H1 (cell line): ENCODE data around the gene RALGAPA1. TPM values are rescaled to one million over a fixed set of nuclear protein-coding genes. Genes with fewer than 3 reads are reported as not detected.

ENCODE experiments used
- CHD1 ChIP-seq: IDR thresholded peaks from 2 replicates; pipeline ENCODE4 v1.6.1; 2012; ENCODE audit warnings: low read depth, low read length, improper control_type of control experiment
- CHD2 ChIP-seq: IDR thresholded peaks from 2 replicates; pipeline ENCODE4 v1.6.1; 2012; ENCODE audit warnings: low read length, improper control_type of control experiment
- polyA plus RNA-seq, 7 experiments: library from polyadenylated mRNA; depleted of rRNA in 3 of 7; stranded (reverse) in 5 of 7; unstranded in 2 of 7; fragments of >200 nt in 5 of 7; fragments of 200-250 nt in 2 of 7; gene quantifications; 1 replicate in 5 of 7; 2 replicates in 1 of 7; 4 replicates in 1 of 7; pipeline versions ENCODE4 v1.2.1 to v1.2.3, GENCODE V29; 2011 to 2013; ENCODE audit warnings: missing spikeins in 2 of 7, mixed read lengths in 2 of 7
- total RNA-seq: library from RNA; stranded (reverse); fragmentation: NEBNext Ultra II Directional; extraction: Animal tissue kit (Norgen Biotek cat#: 25700); gene quantifications from 2 replicates; pipeline ENCODE4 v1.2.1, GENCODE V29; 2021

RALGAPA1 gene
- total and polyA plus RNA-seq, 2 of the 8 experiments (the other 6 are each of a cell fraction or from before 2014, with no cell fraction given) = 4.2 to 26.7 TPM

GRCh38 chr14:35696575-35696974 lies 112.5 kb downstream of the RALGAPA1 start (continued):
- TF ChIP-seq CHD2 (no peak), CHD1 (no peak)
